Measurements from ENCODE around the gene TIAM1. TPM values are rescaled to one million over a fixed set of nuclear protein-coding genes. Genes with fewer than 3 reads are reported as not detected.

The TIAM1 gene
- total and polyA plus RNA-seq, 2 experiments from 2014 or later: 9.2 to 9.6 TPM

DNA sequence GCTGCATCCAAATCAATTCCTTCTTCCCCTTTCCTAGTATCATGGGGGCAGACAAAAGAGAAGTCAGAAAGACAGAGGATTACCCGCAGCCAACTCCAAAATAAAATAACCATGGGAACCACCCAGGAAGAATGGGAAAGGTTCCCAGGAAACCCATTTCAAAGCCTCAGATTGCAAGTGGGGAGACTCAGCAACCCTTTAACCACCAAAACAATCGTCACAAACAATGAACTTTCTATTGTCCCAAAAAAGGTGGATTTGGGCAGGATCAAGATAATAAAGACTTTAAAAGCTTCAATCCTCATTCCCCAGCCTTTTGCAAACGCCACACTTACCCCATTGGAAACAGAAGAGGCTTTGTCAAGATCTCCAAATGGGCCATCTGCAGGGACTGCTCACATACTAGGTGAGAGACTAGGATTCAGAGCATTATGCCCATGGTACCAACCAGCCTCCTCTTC lies 5.1 kb downstream of the TIAM1 start:
- Histone ChIP-seq H3K27ac (no peak overlapping the region), H3K27me3 (no peaks in the 10 kb centered on the region), H3K4me1 (ENCODE audit: low read depth) (no peaks in the 10 kb centered on the region), H3K4me3 (no peak overlapping the region), H3K36me3 (no peaks in the 10 kb centered on the region), H3K9me3 (ENCODE audit: low read depth) (no peaks in the 10 kb centered on the region)
- TF ChIP-seq, protein P1, sequence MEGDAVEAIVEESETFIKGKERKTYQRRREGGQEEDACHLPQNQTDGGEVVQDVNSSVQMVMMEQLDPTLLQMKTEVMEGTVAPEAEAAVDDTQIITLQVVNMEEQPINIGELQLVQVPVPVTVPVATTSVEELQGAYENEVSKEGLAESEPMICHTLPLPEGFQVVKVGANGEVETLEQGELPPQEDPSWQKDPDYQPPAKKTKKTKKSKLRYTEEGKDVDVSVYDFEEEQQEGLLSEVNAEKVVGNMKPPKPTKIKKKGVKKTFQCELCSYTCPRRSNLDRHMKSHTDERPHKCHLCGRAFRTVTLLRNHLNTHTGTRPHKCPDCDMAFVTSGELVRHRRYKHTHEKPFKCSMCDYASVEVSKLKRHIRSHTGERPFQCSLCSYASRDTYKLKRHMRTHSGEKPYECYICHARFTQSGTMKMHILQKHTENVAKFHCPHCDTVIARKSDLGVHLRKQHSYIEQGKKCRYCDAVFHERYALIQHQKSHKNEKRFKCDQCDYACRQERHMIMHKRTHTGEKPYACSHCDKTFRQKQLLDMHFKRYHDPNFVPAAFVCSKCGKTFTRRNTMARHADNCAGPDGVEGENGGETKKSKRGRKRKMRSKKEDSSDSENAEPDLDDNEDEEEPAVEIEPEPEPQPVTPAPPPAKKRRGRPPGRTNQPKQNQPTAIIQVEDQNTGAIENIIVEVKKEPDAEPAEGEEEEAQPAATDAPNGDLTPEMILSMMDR (IDR thresholded peaks at IDR 0.05; ENCODE audit: low read depth, low read length): no peak
- no peak for DNase-seq (ENCODE audit: low read depth in 1 of 2, low spot score in 1 of 2)

DNA sequence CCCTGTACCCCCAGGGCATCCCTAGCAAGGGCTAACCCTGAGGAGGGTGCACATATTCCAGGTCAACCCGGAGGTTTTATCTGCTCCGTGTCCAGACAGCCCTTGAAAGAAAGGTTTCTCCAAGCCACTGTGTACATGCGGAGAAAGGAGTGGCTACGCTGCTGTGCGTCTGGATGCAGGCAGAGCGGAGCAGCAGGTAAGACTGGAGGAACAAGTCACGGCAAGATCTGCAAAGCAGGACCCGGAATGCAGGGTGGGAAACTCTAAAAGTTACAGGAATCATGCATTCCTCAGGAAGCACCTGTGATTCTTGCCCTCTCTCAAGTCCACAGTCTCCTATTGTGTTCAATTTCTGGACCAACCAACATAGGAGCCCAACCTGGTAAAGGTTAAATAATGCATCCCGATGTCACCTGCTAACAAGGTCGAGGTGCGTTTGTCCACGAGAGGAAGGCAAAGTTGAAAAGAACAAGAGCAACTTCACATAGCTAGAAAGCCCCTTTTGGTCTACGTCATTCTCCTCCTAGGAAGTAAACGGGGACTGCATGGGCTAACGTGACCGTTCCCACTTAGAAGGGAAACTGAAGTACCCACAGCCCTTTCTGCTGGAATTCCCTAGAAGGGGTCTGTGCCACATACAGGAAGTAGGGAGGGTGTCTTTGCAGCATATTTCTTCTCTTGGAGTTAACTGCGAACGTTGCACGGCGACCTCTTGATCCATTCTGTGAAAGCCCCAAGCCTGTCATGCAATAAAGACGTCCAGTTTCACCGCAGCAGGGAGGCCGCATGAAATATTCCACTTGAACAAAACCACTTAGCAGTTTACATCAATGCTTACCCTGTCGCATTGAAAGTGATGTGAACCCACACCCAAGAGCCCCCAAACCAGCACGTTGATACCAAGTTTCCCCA lies 5.8 kb downstream of the TIAM1 start:
- TF ChIP-seq, protein P1 (IDR thresholded peaks at IDR 0.05; ENCODE audit: low read depth, low read length): no peak
- DNase-seq (ENCODE audit: low read depth in 1 of 2, low spot score in 1 of 2): no peak
- Histone ChIP-seq H3K4me1 (ENCODE audit: low read depth) (no peaks in the 10 kb centered on the region), H3K27me3 (no peaks in the 10 kb centered on the region), H3K4me3 (no peak overlapping the region), H3K9me3 (ENCODE audit: low read depth) (no peaks in the 10 kb centered on the region), H3K27ac (no peak overlapping the region), H3K36me3 (no peaks in the 10 kb centered on the region)

DNA sequence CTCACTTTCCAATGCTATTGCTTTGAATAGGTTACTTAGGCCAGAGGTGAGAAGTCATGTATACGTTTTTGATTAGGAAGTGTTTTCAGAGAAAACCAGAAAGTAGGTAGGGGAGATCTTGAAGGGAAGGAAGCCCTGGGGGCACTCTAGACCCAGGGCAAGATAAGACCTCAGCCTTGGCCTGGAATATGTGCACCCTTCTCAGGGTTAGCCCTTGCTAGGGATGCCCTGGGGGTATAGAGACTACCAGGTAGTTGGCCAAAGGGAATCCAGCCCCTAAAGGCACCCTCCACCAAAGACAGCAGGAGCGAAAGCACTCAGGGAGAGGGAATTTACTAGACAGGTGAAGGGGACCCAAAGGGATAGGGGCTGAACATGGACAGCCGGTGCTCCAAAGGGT lies 7.0 kb downstream of the TIAM1 start:
- Histone ChIP-seq H3K4me3 (no peak overlapping the region), H3K9me3 (ENCODE audit: low read depth) (no peaks in the 10 kb centered on the region), H3K27ac (no peak overlapping the region), H3K4me1 (ENCODE audit: low read depth) (no peaks in the 10 kb centered on the region), H3K27me3 (no peaks in the 10 kb centered on the region), H3K36me3 (no peaks in the 10 kb centered on the region)
- TF ChIP-seq, protein P1 (IDR thresholded peaks at IDR 0.05; ENCODE audit: low read depth, low read length): no peak
- DNase-seq (ENCODE audit: low read depth in 1 of 2, low spot score in 1 of 2): no peak

GRCh38 chr21:31336739-31337040 lies 7.4 kb downstream of the TIAM1 start:
- no peak for DNase-seq (ENCODE audit: low read depth in 1 of 2, low spot score in 1 of 2)
- H3K4me1 ChIP-seq (ENCODE audit: low read depth): no peaks in the 10 kb centered on the region
- no peaks in the 10 kb centered on the region for H3K27me3 ChIP-seq
- TF ChIP-seq, protein P1 (IDR thresholded peaks at IDR 0.05; ENCODE audit: low read depth, low read length): no peak
- no peak overlapping the region for H3K4me3 ChIP-seq
- no peak overlapping the region for H3K27ac ChIP-seq
- H3K9me3 ChIP-seq (ENCODE audit: low read depth): no peaks in the 10 kb centered on the region
- H3K36me3 ChIP-seq: no peaks in the 10 kb centered on the region

DNA sequence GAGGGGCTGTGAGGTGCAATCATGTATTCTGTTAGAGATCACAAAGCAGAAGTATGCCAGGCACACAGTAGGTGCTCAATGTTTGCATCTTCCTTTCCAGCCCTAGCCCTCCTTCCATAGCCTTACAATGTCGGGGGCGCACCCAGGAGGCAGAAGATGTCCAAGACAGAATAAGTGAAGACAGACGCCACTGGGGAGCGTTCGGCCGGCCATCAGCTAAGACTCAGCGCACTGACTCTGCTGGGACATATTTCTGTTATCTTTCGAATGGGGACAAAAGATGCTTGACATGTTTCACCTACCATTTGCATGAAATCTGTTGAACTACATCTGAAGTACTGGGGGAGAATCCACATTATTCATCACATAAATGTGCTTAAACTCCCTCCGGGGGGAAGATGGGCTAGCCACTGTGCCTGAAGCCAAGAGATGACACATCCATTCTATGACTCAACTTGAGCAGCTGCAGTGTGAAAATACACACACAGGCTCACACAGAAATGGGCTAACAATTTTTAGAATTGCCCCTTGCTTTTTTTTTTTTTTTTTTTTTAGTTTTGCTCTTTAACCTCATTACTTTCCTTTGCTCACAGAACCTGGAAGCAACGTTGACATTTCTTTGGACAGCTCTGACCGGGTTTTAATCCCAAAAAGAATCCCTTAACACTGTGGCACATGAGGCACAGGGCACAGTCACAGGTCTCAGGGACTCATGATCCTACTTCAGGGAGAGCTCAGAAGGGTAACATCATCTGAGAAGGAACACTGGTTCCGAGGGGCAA lies 7.9 kb downstream of the TIAM1 start:
- peak in 1 of 2 donors; percentile 86 for DNase-seq (ENCODE audit: low read depth in 1 of 2, low spot score in 1 of 2)

More for the DNA sequence above, 7.9 kb downstream of the TIAM1 start:
- TF ChIP-seq, protein P1 (IDR thresholded peaks at IDR 0.05; ENCODE audit: low read depth, low read length): no peak
- no peaks in the 10 kb centered on the region for H3K4me1 ChIP-seq (ENCODE audit: low read depth)
- no peaks in the 10 kb centered on the region for H3K9me3 ChIP-seq (ENCODE audit: low read depth)
- H3K27ac ChIP-seq: no peak overlapping the region
- H3K27me3 ChIP-seq: no peaks in the 10 kb centered on the region
- H3K4me3 ChIP-seq: no peak overlapping the region
- no peaks in the 10 kb centered on the region for H3K36me3 ChIP-seq

All from cardiac muscle cell (in vitro differentiated cells and primary cell).